Stimulated activated naive CD8-positive, alpha-beta T cell treated with anti-CD3 and anti-CD28 coated beads, Interleukin-15, Interleukin-2, amounts not matched to agents 100 U/mL and 50 U/mL, for 24 hours (primary cell): ENCODE data around the gene EWSR1.

Experiments used
- ATAC-seq: fragments of 150-1000 bp; cut with Tn5 transposase; one replicate; pipeline ENCODE4 v1.10.0; 2021
- DNase-seq: peaks from one replicate; pipeline ENCODE4 v3.0.0; 2021

EWSR1 gene

GRCh38 chr22:29302681-29303465 lies 34.8 kb downstream of the EWSR1 start:
- DNase-seq (no peak), ATAC-seq (no peak)

GRCh38 chr22:29305836-29306174 lies 37.7 kb downstream of the EWSR1 start:
- DNase-seq = no peak
- ATAC-seq = no peak

GRCh38 chr22:29306175-29306834 lies 38.2 kb downstream of the EWSR1 start, which contains the start of gene GAS2L1:
Gene GAS2L1 (plus strand): TSS chr22:29306650. CDS start chr22:29308106, 1,456 bp downstream.
- peak; percentile 70 for DNase-seq
- ATAC-seq = no peak

GRCh38 chr22:29306835-29307595 lies 38.9 kb downstream of the EWSR1 start:
- peak; percentile 51 for DNase-seq
- ATAC-seq = no peak

GRCh38 chr22:29307596-29308147 lies 39.6 kb downstream of the EWSR1 start:
- no peak for ATAC-seq
- no peak for DNase-seq

GRCh38 chr22:29308148-29308790 lies 40.2 kb downstream of the EWSR1 start:
- no peak for DNase-seq
- ATAC-seq = no peak

- peak; percentile 19 for ATAC-seq
Measured at GRCh38 chr22:29308791-29309262, 40.8 kb downstream of the EWSR1 start.

GRCh38 chr22:29309332-29310064 lies 41.4 kb downstream of the EWSR1 start:
- DNase-seq (no peak), ATAC-seq (no peak)

More at GRCh38 chr22:29308791-29309262, 40.8 kb downstream of the EWSR1 start:
- DNase-seq = peak; percentile 46

GRCh38 chr22:29310065-29310862 lies 42.2 kb downstream of the EWSR1 start:
- ATAC-seq = no peak
- DNase-seq = no peak

- ATAC-seq (peak; percentile 64), DNase-seq (peak; percentile 85)
Measured at GRCh38 chr22:29310863-29311339, 42.8 kb downstream of the EWSR1 start.

- ATAC-seq (no peak), DNase-seq (no peak)
Measured at GRCh38 chr22:29311464-29312217, 43.6 kb downstream of the EWSR1 start.

- ATAC-seq = no peak
Measured at GRCh38 chr22:29312218-29313125, 44.4 kb downstream of the EWSR1 start.

GRCh38 chr22:29313126-29313575 lies 45.1 kb downstream of the EWSR1 start:
- ATAC-seq (peak; percentile 19), DNase-seq (peak; percentile 33)

More at GRCh38 chr22:29312218-29313125, 44.4 kb downstream of the EWSR1 start:
- no peak for DNase-seq

GRCh38 chr22:29313576-29314466 lies 45.8 kb downstream of the EWSR1 start:
- ATAC-seq = no peak

GRCh38 chr22:29314537-29315285 lies 46.6 kb downstream of the EWSR1 start:
- no peak for ATAC-seq
- DNase-seq = no peak

More at GRCh38 chr22:29313576-29314466, 45.8 kb downstream of the EWSR1 start:
- no peak for DNase-seq
